A549 treated with AZD9567 at 1 μM for 4 hours (cell line): ENCODE results near the gene FREM1. TPM values are rescaled to one million over a fixed set of nuclear protein-coding genes. Genes with fewer than 3 reads are reported as not detected.

Experiments
- total RNA-seq: library from RNA; stranded (reverse); fragments of 200-300 nt; extraction: Qiagen RNA extraction; gene quantifications from 5 replicates; pipeline ENCODE4 v1.2.3, GENCODE V29; 2022; ENCODE audit not compliant: insufficient read depth

FREM1 gene
- not detected in 5 replicates for total RNA-seq

GRCh38 chr9:14909961-14910805, at the start of gene FREM1:
TSS of gene FREM1 (minus strand) at chr9:14910428. CDS start at chr9:14868977, 41,451 bp downstream.

GRCh38 chr9:14722391-14723035, 187.7 kb downstream of the FREM1 start, which contains the start of gene CER1:
TSS of gene CER1 (minus strand) at chr9:14722733. CDS start at chr9:14722672, 61 bp downstream.

GRCh38 chr9:14693251-14693861, 216.9 kb downstream of the FREM1 start, which contains the start of gene ZDHHC21:
TSS of gene ZDHHC21 (minus strand) at chr9:14693432. CDS start at chr9:14674340, 19,092 bp downstream.

Other genes starting within 250 kb of the FREM1 start
- 1.7 to 3.3 TPM (median 2.6 TPM) in 5 replicates for gene ZDHHC21, start 217.0 kb downstream of the FREM1 start, total RNA-seq
- not detected in 5 replicates for gene CER1, start 187.7 kb downstream of the FREM1 start, total RNA-seq